Endometrial microvascular endothelial cells (primary cell): ENCODE data around the gene GPR39. TPM values are rescaled to one million over a fixed set of nuclear protein-coding genes. Genes with fewer than 3 reads are reported as not detected.

Experiments
- in situ Hi-C: cut with HindIII; loops from 2 replicates; pipeline ENCODE4 v1.10.0; 2017; ENCODE audit warnings: low sequenced_read_pairs, low pct_unique_long_range_greater_than_20kb; ENCODE audit errors: inconsistent ontology term
- total RNA-seq: library from RNA; depleted of rRNA; stranded (reverse); fragments of >200 nt; gene quantifications from one replicate; pipeline ENCODE4 v1.2.3, GENCODE V29; 2015; ENCODE audit errors: inconsistent ontology term

The GPR39 gene
- total RNA-seq, 1 donor from 2014 or later: 0.74 TPM

- in situ Hi-C loops: no loop called here
Observed at GRCh38 chr2:132671151-132671835, 254.7 kb downstream of the GPR39 start.

- in situ Hi-C loops: no loop called here
Observed at GRCh38 chr2:132676999-132677398, 260.4 kb downstream of the GPR39 start.

- in situ Hi-C loops: no loop called here
Observed at GRCh38 chr2:132677661-132678060, 261.1 kb downstream of the GPR39 start.

GRCh38 chr2:132678483-132678882 is 261.9 kb downstream of the GPR39 start:
- in situ Hi-C loops: no loop called here

- in situ Hi-C loops: no loop called here
Observed at GRCh38 chr2:132680544-132680943, 263.9 kb downstream of the GPR39 start.

GRCh38 chr2:132681766-132682165 is 265.2 kb downstream of the GPR39 start:
- in situ Hi-C loops: no loop called here

GRCh38 chr2:132690664-132691303 is 274.2 kb downstream of the GPR39 start:
- in situ Hi-C loops: no loop called here

- in situ Hi-C loops: no loop called here
Observed at GRCh38 chr2:132691556-132691955, 275.0 kb downstream of the GPR39 start.

- in situ Hi-C loops: no loop called here
Observed at GRCh38 chr2:132692816-132693215, 276.2 kb downstream of the GPR39 start.
